Measurements from ENCODE around the gene TNFRSF12A. TPM values are rescaled to one million over a fixed set of nuclear protein-coding genes. Genes with fewer than 3 reads are reported as not detected.
A peak's percentile ranks its signal among the peaks of the same experiment; 100 is the strongest.

TNFRSF12A gene
- total and polyA plus RNA-seq, 2 of the 13 experiments (the other 11 are each of a cell fraction or from before 2014, with no cell fraction given) = 61.9 to 66.0 TPM

GRCh38 chr16:2981177-2981898, 38.8 kb upstream of the TNFRSF12A start (continued):
- TF ChIP-seq HIC2 (CRISPR knock-in tag; IDR thresholded peaks at IDR 0.05; ENCODE audit: low read depth) (no peak), TCF7 (IDR thresholded peaks at IDR 0.05; ENCODE audit: low read depth) (no peak), DZIP1 (CRISPR knock-in tag; IDR thresholded peaks at IDR 0.05) (no peak), NFAT5 (CRISPR knock-in tag; IDR thresholded peaks at IDR 0.05) (no peak), NCOA1 (CRISPR knock-in tag; IDR thresholded peaks at IDR 0.05) (no peak), ZSCAN31 (CRISPR knock-in tag; IDR thresholded peaks at IDR 0.05; ENCODE audit: low read depth) (peak; percentile 25; the same call in 1 of the 2 replicates), ZNF598 (CRISPR knock-in tag; IDR thresholded peaks at IDR 0.05; ENCODE audit: borderline replicate concordance) (no peak), ZNF772 (CRISPR knock-in tag; IDR thresholded peaks at IDR 0.05) (0 out of 2 replicates have a peak, but pooled peaks have one; percentile 24), CEBPG (CRISPR knock-in tag; IDR thresholded peaks at IDR 0.05) (peak; percentile 20; the same call in 1 of the 2 replicates), FOXO1 (CRISPR knock-in tag; IDR thresholded peaks at IDR 0.05) (0 out of 2 replicates have a peak, but pooled peaks have one; percentile 6), ZNF773 (CRISPR knock-in tag; IDR thresholded peaks at IDR 0.05; ENCODE audit: borderline replicate concordance) (no peak)
- TF ChIP-seq, protein P1, sequence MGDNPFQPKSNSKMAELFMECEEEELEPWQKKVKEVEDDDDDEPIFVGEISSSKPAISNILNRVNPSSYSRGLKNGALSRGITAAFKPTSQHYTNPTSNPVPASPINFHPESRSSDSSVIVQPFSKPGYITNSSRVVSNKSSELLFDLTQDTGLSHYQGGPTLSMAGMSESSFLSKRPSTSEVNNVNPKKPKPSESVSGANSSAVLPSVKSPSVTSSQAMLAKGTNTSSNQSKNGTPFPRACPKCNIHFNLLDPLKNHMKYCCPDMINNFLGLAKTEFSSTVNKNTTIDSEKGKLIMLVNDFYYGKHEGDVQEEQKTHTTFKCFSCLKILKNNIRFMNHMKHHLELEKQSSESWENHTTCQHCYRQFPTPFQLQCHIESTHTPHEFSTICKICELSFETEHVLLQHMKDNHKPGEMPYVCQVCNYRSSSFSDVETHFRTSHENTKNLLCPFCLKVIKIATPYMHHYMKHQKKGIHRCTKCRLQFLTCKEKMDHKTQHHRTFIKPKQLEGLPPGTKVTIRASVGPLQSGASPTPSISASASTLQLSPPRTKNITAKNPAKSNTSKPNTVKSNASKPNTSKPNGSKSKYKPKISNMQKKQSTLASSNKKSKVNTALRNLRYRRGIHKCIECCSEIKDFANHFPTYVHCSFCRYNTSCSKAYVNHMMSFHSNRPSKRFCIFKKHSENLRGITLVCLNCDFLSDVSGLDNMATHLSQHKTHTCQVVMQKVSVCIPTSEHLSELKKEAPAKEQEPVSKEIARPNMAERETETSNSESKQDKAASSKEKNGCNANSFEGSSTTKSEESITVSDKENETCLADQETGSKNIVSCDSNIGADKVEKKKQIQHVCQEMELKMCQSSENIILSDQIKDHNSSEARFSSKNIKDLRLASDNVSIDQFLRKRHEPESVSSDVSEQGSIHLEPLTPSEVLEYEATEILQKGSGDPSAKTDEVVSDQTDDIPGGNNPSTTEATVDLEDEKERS (CRISPR knock-in tag; IDR thresholded peaks at IDR 0.05) = peak; percentile 94
- TF ChIP-seq, protein P2, sequence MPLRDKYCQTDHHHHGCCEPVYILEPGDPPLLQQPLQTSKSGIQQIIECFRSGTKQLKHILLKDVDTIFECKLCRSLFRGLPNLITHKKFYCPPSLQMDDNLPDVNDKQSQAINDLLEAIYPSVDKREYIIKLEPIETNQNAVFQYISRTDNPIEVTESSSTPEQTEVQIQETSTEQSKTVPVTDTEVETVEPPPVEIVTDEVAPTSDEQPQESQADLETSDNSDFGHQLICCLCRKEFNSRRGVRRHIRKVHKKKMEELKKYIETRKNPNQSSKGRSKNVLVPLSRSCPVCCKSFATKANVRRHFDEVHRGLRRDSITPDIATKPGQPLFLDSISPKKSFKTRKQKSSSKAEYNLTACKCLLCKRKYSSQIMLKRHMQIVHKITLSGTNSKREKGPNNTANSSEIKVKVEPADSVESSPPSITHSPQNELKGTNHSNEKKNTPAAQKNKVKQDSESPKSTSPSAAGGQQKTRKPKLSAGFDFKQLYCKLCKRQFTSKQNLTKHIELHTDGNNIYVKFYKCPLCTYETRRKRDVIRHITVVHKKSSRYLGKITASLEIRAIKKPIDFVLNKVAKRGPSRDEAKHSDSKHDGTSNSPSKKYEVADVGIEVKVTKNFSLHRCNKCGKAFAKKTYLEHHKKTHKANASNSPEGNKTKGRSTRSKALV (CRISPR knock-in tag; IDR thresholded peaks at IDR 0.05) = 0 out of 2 replicates have a peak, but pooled peaks have one; percentile 1

All from HepG2 (cell line).